Measurements from ENCODE around the gene MITF.

DNA sequence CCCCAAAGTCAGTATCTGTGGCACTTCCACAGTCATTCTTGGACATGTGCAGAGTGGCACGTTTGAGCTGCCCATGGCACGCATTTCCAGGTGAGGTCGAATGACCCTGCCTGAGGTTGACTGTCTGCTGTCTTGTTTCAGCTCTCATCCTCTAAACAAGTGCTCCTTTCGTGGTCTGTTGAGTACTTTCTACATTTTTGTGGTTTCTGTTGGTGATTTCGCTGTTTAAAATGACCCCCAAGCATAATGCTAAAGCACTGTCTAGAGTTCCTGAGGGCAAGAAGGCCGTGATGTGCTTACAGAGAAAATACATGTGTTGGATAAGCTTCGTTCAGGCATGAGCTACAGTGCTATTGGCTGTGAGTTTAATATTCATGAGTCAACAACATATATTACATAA, 220.3 kb downstream of the MITF start:
- TF ChIP-seq, protein P1, sequence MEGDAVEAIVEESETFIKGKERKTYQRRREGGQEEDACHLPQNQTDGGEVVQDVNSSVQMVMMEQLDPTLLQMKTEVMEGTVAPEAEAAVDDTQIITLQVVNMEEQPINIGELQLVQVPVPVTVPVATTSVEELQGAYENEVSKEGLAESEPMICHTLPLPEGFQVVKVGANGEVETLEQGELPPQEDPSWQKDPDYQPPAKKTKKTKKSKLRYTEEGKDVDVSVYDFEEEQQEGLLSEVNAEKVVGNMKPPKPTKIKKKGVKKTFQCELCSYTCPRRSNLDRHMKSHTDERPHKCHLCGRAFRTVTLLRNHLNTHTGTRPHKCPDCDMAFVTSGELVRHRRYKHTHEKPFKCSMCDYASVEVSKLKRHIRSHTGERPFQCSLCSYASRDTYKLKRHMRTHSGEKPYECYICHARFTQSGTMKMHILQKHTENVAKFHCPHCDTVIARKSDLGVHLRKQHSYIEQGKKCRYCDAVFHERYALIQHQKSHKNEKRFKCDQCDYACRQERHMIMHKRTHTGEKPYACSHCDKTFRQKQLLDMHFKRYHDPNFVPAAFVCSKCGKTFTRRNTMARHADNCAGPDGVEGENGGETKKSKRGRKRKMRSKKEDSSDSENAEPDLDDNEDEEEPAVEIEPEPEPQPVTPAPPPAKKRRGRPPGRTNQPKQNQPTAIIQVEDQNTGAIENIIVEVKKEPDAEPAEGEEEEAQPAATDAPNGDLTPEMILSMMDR (IDR thresholded peaks at IDR 0.05; ENCODE audit: insufficient read depth, low read depth, low read length) = no peak
- no peak for TF ChIP-seq EZH2 (IDR thresholded peaks at IDR 0.05; ENCODE audit: insufficient read depth, low read length)
